WTC11 (cell line): ENCODE results near the gene SLC16A10. TPM values are rescaled to one million over a fixed set of nuclear protein-coding genes. Genes with fewer than 3 reads are reported as not detected.

Source experiments
- ATAC-seq: fragments of 200-7000 bp; cut with Tn5 transposase; 2 replicates; pipeline ENCODE4 v1.10.0; 2021; ENCODE audit warnings: mild to moderate bottlenecking, moderate library complexity
- CTCF ChIA-PET: fragments of 300-600 bp; sonication (Branson Sonifier 250); formaldehyde crosslinking; loops from one replicate; lab custom pipeline; 2021; ENCODE audit warnings: antibody characterized with exemption; lab: Charles Lee
- POLR2A ChIA-PET: fragments of 350-600 bp; sonication (Branson Sonifier 250); formaldehyde crosslinking; loops from one replicate; lab custom pipeline; 2021; ENCODE audit warnings: antibody characterized with exemption; lab: Charles Lee
- DNase-seq: peaks from one replicate; pipeline ENCODE4 v3.0.0; 2021; ENCODE audit warnings: low spot score
- H3K27ac Mint-ChIP-seq: 2 replicates; pipeline ENCODE4 v1.8.0; 2021; ENCODE audit warnings: mixed read lengths
- H3K27me3 Mint-ChIP-seq: 2 replicates; pipeline ENCODE4 v1.8.0; 2021; ENCODE audit warnings: low read depth, mild to moderate bottlenecking, moderate library complexity, mixed read lengths
- H3K36me3 Mint-ChIP-seq: 2 replicates; pipeline ENCODE4 v1.8.0; 2021; ENCODE audit warnings: mixed read lengths
- H3K4me1 Mint-ChIP-seq: 2 replicates; pipeline ENCODE4 v1.8.0; 2022; ENCODE audit warnings: mixed read lengths
- H3K4me3 Mint-ChIP-seq: 2 replicates; pipeline ENCODE4 v1.8.0; 2021; ENCODE audit warnings: mild to moderate bottlenecking, moderate library complexity, mixed read lengths
- H3K9me3 Mint-ChIP-seq: 2 replicates; pipeline ENCODE4 v1.8.0; 2021; ENCODE audit warnings: mixed read lengths
- AFF4 ChIP-seq: sonication (generic); formaldehyde crosslinking; IDR thresholded peaks from 2 replicates; pipeline ENCODE4 v1.8.1; 2023; ENCODE audit warnings: mild to moderate bottlenecking, missing genetic modification reagents, borderline replicate concordance
- ARID4B ChIP-seq: sonication (generic); formaldehyde crosslinking; IDR thresholded peaks from 2 replicates; pipeline ENCODE4 v1.8.0; 2023; ENCODE audit warnings: missing genetic modification reagents, mild to moderate bottlenecking, borderline replicate concordance
- CREB1 ChIP-seq: sonication (generic); formaldehyde crosslinking; IDR thresholded peaks from 2 replicates; pipeline ENCODE4 v1.8.0; 2023; ENCODE audit warnings: mild to moderate bottlenecking, missing genetic modification reagents
- CTCF ChIP-seq: fragments of 200-600 bp; IDR thresholded peaks from 2 replicates; pipeline ENCODE4 v1.8.0; 2022; ENCODE audit warnings: antibody characterized with exemption
- E2F1 ChIP-seq: sonication (generic); formaldehyde crosslinking; IDR thresholded peaks from 2 replicates; pipeline ENCODE4 v1.8.0; 2022; ENCODE audit warnings: mild to moderate bottlenecking, missing genetic modification reagents
- E2F4 ChIP-seq: sonication (generic); formaldehyde crosslinking; IDR thresholded peaks from 2 replicates; pipeline ENCODE4 v1.8.1; 2022; ENCODE audit warnings: low read depth, mild to moderate bottlenecking, moderate library complexity, missing genetic modification reagents, borderline replicate concordance
- ELF4 ChIP-seq: sonication (generic); formaldehyde crosslinking; IDR thresholded peaks from 2 replicates; pipeline ENCODE4 v1.8.1; 2022; ENCODE audit warnings: low read depth, mild to moderate bottlenecking, moderate library complexity, missing genetic modification reagents
- ERG ChIP-seq: fragments of 250-450 bp; sonication (Bioruptor Pico); IDR thresholded peaks from 2 replicates; pipeline ENCODE4 v1.8.0; 2021; ENCODE audit warnings: mild to moderate bottlenecking
- GABPB1 ChIP-seq: sonication (generic); formaldehyde crosslinking; IDR thresholded peaks from 2 replicates; pipeline ENCODE4 v1.8.1; 2023; ENCODE audit warnings: mild to moderate bottlenecking, missing genetic modification reagents
- IRF1 ChIP-seq: sonication (generic); formaldehyde crosslinking; IDR thresholded peaks from 2 replicates; pipeline ENCODE4 v1.8.0; 2023; ENCODE audit warnings: missing genetic modification reagents
- MAX ChIP-seq: sonication (generic); formaldehyde crosslinking; IDR thresholded peaks from 2 replicates; pipeline ENCODE4 v1.8.0; 2022; ENCODE audit warnings: mild to moderate bottlenecking, missing genetic modification reagents
- NFATC4 ChIP-seq: fragments of 250-450 bp; sonication (Bioruptor Pico); IDR thresholded peaks from 2 replicates; pipeline ENCODE4 v1.9.0; 2021; ENCODE audit warnings: mild to moderate bottlenecking
- NFYB ChIP-seq: sonication (generic); formaldehyde crosslinking; conservative IDR thresholded peaks from 2 replicates; pipeline ENCODE4 v1.8.0; 2022; ENCODE audit warnings: low read depth, missing genetic modification reagents
- NR1H2 ChIP-seq: sonication (generic); formaldehyde crosslinking; IDR thresholded peaks from 2 replicates; pipeline ENCODE4 v1.9.0; 2021; ENCODE audit warnings: mild to moderate bottlenecking, moderate library complexity, missing genetic modification reagents
- ZNF396 ChIP-seq: fragments of 250-450 bp; sonication (Bioruptor Pico); IDR thresholded peaks from 2 replicates; pipeline ENCODE4 v1.8.0; 2021; ENCODE audit warnings: mild to moderate bottlenecking, moderate library complexity, borderline replicate concordance
- ZNF416 ChIP-seq: fragments of 250-450 bp; sonication (Bioruptor Pico); IDR thresholded peaks from 2 replicates; pipeline ENCODE4 v1.9.0; 2021; ENCODE audit warnings: mild to moderate bottlenecking, inconsistent platforms
- ZNF425 ChIP-seq: fragments of 250-450 bp; sonication (Bioruptor Pico); conservative IDR thresholded peaks from 2 replicates; pipeline ENCODE4 v1.9.0; 2021; ENCODE audit warnings: mild to moderate bottlenecking
- total RNA-seq: library from RNA; stranded (reverse); gene quantifications from 3 replicates; pipeline ENCODE4 v1.2.3, GENCODE V29; 2021

SLC16A10 gene
- total RNA-seq, 1 experiment from 2014 or later: 18.4 TPM

- CTCF ChIA-PET: no interaction called here
- ATAC-seq (no peak), DNase-seq (no peak)
- H3K27ac Mint-ChIP-seq: peak overlapping the region; percentile 78
- 0 out of 2 replicates have a peak, but pooled peaks cover 3% of the 10 kb centered on the region for H3K9me3 Mint-ChIP-seq
- no peaks in the 10 kb centered on the region for H3K27me3 Mint-ChIP-seq
- TF ChIP-seq NFYB (CRISPR knock-in tag) (no peak), NFATC4 (no peak), AFF4 (no peak), MAX (CRISPR knock-in tag) (no peak), GABPB1 (no peak), ZNF425 (CRISPR knock-in tag) (no peak), E2F4 (CRISPR knock-in tag) (no peak), CTCF (no peak), ERG (CRISPR knock-in tag) (no peak), ARID4B (CRISPR knock-in tag) (no peak), E2F1 (CRISPR knock-in tag) (no peak), NR1H2 (CRISPR knock-in tag) (no peak), CREB1 (no peak), ZNF416 (no peak), IRF1 (CRISPR knock-in tag) (no peak), ELF4 (CRISPR knock-in tag) (no peak), ZNF396 (CRISPR knock-in tag) (no peak)
- H3K36me3 Mint-ChIP-seq: no peaks in the 10 kb centered on the region
- H3K4me1 Mint-ChIP-seq: peaks cover 16% of the 10 kb centered on the region
- H3K4me3 Mint-ChIP-seq: no peak overlapping the region
- POLR2A ChIA-PET: no interaction called here
Observed at GRCh38 chr6:111114087-111114443, 26.8 kb downstream of the SLC16A10 start.
